Lung (tissue), 12 donors: ENCODE results near the gene SRCIN1. TPM values are rescaled to one million over a fixed set of nuclear protein-coding genes. Genes with fewer than 3 reads are reported as not detected.

Experiments
- ATAC-seq: fragments of 200-7000 bp; cut with Tn5 transposase; one replicate; pipeline ENCODE4 v1.9.1; 2020; ENCODE audit warnings: moderate number of reproducible peaks; ENCODE audit not compliant: insufficient read depth, low FRiP score
- DNase-seq, 3 donors: peaks; one replicate each; pipeline ENCODE4 v3.0.0-alpha.2; 2013 to 2017
- H3K27ac ChIP-seq, 2 donors: one replicate each; pipeline ENCODE4 v1.5.1; 2013; ENCODE audit warnings: mild to moderate bottlenecking in 2 of 2, moderate library complexity in 2 of 2, control low read depth in 1 of 2, inconsistent platforms in 1 of 2, low read depth in 1 of 2, low read length in 1 of 2
- H3K27me3 ChIP-seq, 3 donors: one replicate each; pipeline ENCODE4 v1.5.1; 2013; ENCODE audit warnings: low read length in 2 of 3; ENCODE audit not compliant: control insufficient read depth in 3 of 3, insufficient read depth in 3 of 3
- H3K36me3 ChIP-seq, 4 donors: one replicate each; pipeline ENCODE4 v1.5.1; 2013; ENCODE audit warnings: low read length in 4 of 4, mild to moderate bottlenecking in 1 of 4, moderate library complexity in 1 of 4; ENCODE audit not compliant: control insufficient read depth in 4 of 4, insufficient read depth in 4 of 4
- H3K4me1 ChIP-seq, 5 donors: one replicate each; pipeline ENCODE4 v1.5.1; 2013; ENCODE audit warnings: low read length in 5 of 5, mild to moderate bottlenecking in 2 of 5, moderate library complexity in 1 of 5; ENCODE audit not compliant: control insufficient read depth in 5 of 5, insufficient read depth in 5 of 5
- H3K4me3 ChIP-seq: one replicate; pipeline ENCODE4 v1.5.1; 2013; ENCODE audit warnings: mild to moderate bottlenecking, control low read depth, moderate library complexity
- H3K9ac ChIP-seq, 2 donors: one replicate each; pipeline ENCODE4 v1.5.1; 2013; ENCODE audit warnings: low read length in 2 of 2, control low read depth in 1 of 2; ENCODE audit not compliant: insufficient read depth in 1 of 2
- H3K9me3 ChIP-seq, 4 donors: one replicate each; pipeline ENCODE4 v1.5.1; 2013; ENCODE audit warnings: low read length in 3 of 4, mild to moderate bottlenecking in 1 of 4, moderate library complexity in 1 of 4; ENCODE audit not compliant: control insufficient read depth in 4 of 4, insufficient read depth in 3 of 4
- WGBS, 2 donors: extraction: QIAGEN DNeasy Blood & Tissue Kit; methylation state at CpG; one replicate each; pipeline ENCODE4 v1.1.7; 2013; 5-methylcytosine and 5-hydroxymethylcytosine counted together
- polyA plus RNA-seq, 2 donors: library from polyadenylated mRNA; stranded (reverse); fragments of 200-250 nt; gene quantifications; one replicate each; pipeline ENCODE4 v1.2.1, GENCODE V29; 2013
- total RNA-seq, 2 donors: library from RNA; depleted of rRNA in 1 of 2; stranded (reverse); fragments of >200 nt in 1 of 2; gene quantifications; one replicate each; pipeline ENCODE4 v1.2.1, GENCODE V29; 2014 to 2021
- TF ChIP-seq, protein P1 (sequence below): IDR thresholded peaks from 2 replicates; pipeline ENCODE4 v1.5.1; 2012; ENCODE audit warnings: mild to moderate bottlenecking; ENCODE audit errors: control extremely low read depth, extremely low read depth
- donor health status: control.
- donor health status: control.
- donor health status: Bipolar disorder and iron deficiency.
- donor health status: healthy.
- donor health status: DM: yes; HTN: yes; CAD: no.

Gene SRCIN1
- total and polyA plus RNA-seq, 4 donors, result 1.5 to 15.0 (median 2.5) TPM

DNA sequence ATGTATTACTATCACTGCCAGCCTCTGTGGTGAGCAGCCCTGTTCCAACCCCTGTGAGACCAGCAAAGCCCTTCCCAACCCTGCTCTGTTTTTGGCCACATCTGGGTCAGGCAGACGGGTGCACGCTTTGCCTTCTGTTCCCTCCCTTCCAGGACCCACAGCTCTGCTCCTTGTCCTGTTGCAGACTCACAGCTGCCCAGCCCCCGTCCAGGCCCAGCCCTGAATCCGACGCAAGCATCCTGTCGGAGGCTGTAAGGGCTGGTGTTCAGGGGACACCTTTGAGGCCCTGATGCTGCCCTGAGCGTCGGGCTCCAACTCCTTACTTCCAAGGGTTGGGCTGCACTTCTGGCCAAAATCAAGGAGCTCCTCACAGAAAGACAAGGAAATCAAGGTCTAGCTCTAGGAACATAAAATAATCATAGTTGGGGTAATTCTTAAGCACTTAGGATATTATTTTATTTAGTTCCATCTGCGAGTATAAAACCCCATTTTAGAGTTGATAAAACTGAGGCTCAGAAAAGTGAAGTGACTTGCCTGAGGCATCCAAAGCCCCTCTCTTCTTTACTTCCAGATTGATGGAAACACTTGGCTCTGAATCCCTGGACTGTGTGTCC is 14.3 kb upstream of the SRCIN1 start:
- no peaks in the 10 kb centered on the region for H3K36me3 ChIP-seq
- no peak overlapping the region for H3K9ac ChIP-seq
- H3K27me3 ChIP-seq, result peaks cover 0 to 4% (median 3%) of the 10 kb centered on the region in 3 donors
- H3K9me3 ChIP-seq, result no peaks in the 10 kb centered on the region
- DNase-seq (no peak), ATAC-seq (no peak)
- TF ChIP-seq, protein P1, sequence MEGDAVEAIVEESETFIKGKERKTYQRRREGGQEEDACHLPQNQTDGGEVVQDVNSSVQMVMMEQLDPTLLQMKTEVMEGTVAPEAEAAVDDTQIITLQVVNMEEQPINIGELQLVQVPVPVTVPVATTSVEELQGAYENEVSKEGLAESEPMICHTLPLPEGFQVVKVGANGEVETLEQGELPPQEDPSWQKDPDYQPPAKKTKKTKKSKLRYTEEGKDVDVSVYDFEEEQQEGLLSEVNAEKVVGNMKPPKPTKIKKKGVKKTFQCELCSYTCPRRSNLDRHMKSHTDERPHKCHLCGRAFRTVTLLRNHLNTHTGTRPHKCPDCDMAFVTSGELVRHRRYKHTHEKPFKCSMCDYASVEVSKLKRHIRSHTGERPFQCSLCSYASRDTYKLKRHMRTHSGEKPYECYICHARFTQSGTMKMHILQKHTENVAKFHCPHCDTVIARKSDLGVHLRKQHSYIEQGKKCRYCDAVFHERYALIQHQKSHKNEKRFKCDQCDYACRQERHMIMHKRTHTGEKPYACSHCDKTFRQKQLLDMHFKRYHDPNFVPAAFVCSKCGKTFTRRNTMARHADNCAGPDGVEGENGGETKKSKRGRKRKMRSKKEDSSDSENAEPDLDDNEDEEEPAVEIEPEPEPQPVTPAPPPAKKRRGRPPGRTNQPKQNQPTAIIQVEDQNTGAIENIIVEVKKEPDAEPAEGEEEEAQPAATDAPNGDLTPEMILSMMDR, result no peak
- H3K4me1 ChIP-seq, result no peaks in the 10 kb centered on the region
- H3K27ac ChIP-seq, result no peak overlapping the region
- WGBS, 2 donors, result 76 to 84% methylated on average over 9 of the region's 9 CpGs
- H3K4me3 ChIP-seq, result no peak overlapping the region

DNA sequence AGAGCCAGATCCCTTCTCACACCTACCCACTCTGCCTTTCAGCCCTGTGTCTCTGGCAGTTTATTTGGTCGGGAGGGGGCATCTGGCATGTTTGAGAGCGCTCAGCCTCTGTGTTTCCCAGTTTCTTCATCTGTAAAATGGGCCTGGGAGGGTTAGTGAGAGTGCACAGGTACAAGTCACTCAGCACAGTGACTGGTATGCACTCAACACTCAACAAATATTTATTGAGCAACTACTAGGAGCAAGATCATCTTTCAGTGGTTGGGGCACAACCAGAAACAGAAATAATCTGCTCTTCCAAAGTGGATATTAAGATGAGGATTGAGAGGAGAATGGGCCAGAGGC is 13.7 kb upstream of the SRCIN1 start:
- TF ChIP-seq, protein P1, result no peak
- H3K4me3 ChIP-seq, result no peak overlapping the region
- no peak for ATAC-seq
- H3K36me3 ChIP-seq, result no peaks in the 10 kb centered on the region
- no peak for DNase-seq
- H3K4me1 ChIP-seq, result no peaks in the 10 kb centered on the region
- 89 to 91% methylated on average over 2 of the region's 2 CpGs for WGBS, 2 donors
- H3K9me3 ChIP-seq, result no peaks in the 10 kb centered on the region
- no peak overlapping the region for H3K27ac ChIP-seq
- H3K9ac ChIP-seq, result no peak overlapping the region
- peaks cover 0 to 4% (median 3%) of the 10 kb centered on the region in 3 donors for H3K27me3 ChIP-seq

DNA sequence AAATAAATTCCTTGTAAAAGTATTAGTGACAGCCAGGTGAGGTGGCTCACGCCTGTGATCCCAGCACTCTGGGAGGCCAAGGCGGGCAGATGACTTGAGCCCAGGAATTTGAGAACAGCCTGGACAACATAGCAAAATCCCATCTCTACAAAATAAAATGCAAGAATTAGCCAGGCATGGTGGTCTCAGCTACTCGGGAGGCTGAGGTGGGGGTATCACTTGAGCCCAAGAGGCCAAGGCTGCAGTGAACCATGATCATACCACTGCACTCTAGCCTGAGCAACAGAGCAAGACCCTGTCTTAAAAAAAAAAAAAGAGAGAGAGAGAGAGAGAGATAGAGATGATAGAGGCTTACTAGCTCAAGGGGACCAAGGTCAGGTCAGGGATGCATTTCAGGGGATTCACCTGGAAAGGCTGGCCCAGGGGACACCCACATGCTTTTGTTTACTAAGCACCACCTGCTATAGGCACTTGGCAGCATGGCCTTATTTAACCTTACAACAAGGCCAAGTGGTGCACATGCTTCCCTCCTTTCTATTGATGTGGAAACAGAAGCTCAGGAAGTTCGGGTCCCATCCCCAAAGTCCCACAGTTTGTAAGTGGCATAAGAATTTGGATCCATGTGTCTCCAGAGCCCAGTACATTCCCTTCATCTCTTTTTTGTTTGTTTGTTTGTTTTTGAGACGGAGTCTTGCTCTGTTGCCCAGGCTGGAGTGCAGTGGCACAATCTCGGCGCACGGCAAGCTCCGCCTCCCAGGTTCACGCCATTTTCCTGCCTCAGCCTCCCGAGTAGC is 12.4 kb upstream of the SRCIN1 start:
- TF ChIP-seq, protein P1, result no peak
- H3K27me3 ChIP-seq, result peaks cover 0 to 4% (median 3%) of the 10 kb centered on the region in 3 donors
- H3K9me3 ChIP-seq, result no peaks in the 10 kb centered on the region
- no peak for DNase-seq
- no peak for ATAC-seq
- no peak overlapping the region for H3K9ac ChIP-seq
- no peak overlapping the region for H3K4me3 ChIP-seq
- no peaks in the 10 kb centered on the region for H3K4me1 ChIP-seq
- no peak overlapping the region for H3K27ac ChIP-seq
- H3K36me3 ChIP-seq, result no peaks in the 10 kb centered on the region
- 85 to 88% methylated on average over 11 of the region's 11 CpGs for WGBS, 2 donors
